ENCODE measurements around the gene YBX1. TPM values are rescaled to one million over a fixed set of nuclear protein-coding genes. Genes with fewer than 3 reads are reported as not detected.
"Not testable (repeated sequence)": the region's sequence is repeated elsewhere in the genome, so short reads cannot be mapped to it uniquely, and the experiment has no call there.

Gene YBX1
- total RNA-seq, 4 donors from 2014 or later, result 236 to 470 (median 287) TPM

- no peak for DNase-seq
- peak overlapping the region; percentile 92 to 98 (median 98) for H3K4me3 ChIP-seq
- H3K36me3 ChIP-seq, result peaks cover 0 to 1% (median 0%) of the 10 kb centered on the region in 3 donors
- no peaks in the 10 kb centered on the region for H3K27me3 ChIP-seq
- H3K27ac ChIP-seq, result peak overlapping the region; percentile 98 to 100 (median 99)
- TF ChIP-seq CTCF (IDR thresholded peaks at IDR 0.05) (peak in 1 of 6 experiments; percentile 3), POLR2A (IDR thresholded peaks at IDR 0.05) (no peak)
- peaks cover 0 to 37% (median 15%) of the 10 kb centered on the region in 4 donors for H3K4me1 ChIP-seq
- H3K9me3 ChIP-seq, result no peaks in the 10 kb centered on the region
These were observed 1.1 kb upstream of the YBX1 start for GRCh38 chr1:42680921-42681683.

GRCh38 chr1:42682484-42682738, 193 bp downstream of the YBX1 start:
- peak overlapping the region; percentile 92 to 98 (median 98) for H3K4me3 ChIP-seq
- H3K27me3 ChIP-seq, H3K36me3 ChIP-seq, H3K9me3 ChIP-seq: not testable (repeated sequence)
- peak overlapping the region; percentile 98 to 100 (median 99) for H3K27ac ChIP-seq
- H3K4me1 ChIP-seq, result peaks cover 0 to 50% (median 15%) of the 10 kb centered on the region in 4 donors
- DNase-seq, result peak in 1 of 3 donors; percentile 65

GRCh38 chr1:42682739-42683531, 717 bp downstream of the YBX1 start:
- peak; percentile 73 to 89 (median 88) for DNase-seq
- Histone ChIP-seq H3K4me1 (peaks cover 0 to 55% (median 17%) of the 10 kb centered on the region in 4 donors), H3K9me3 (no peaks in the 10 kb centered on the region), H3K4me3 (peak overlapping the region; percentile 92 to 98 (median 98)), H3K27me3 (no peaks in the 10 kb centered on the region), H3K27ac (peak overlapping the region; percentile 98 to 100 (median 99)), H3K36me3 (no peaks in the 10 kb centered on the region)
- no peak for TF ChIP-seq CTCF (IDR thresholded peaks at IDR 0.05)
- peak; percentile 37 to 47 for TF ChIP-seq POLR2A (IDR thresholded peaks at IDR 0.05)

- H3K4me3 ChIP-seq, result peak overlapping the region in 3 of 4 donors; percentile 97 to 98 (median 98)
- H3K9me3 ChIP-seq, result no peaks in the 10 kb centered on the region
- no peaks in the 10 kb centered on the region for H3K27me3 ChIP-seq
- H3K36me3 ChIP-seq, result no peaks in the 10 kb centered on the region
- peak overlapping the region in 2 of 4 donors; percentile 98 to 99 for H3K27ac ChIP-seq
- no peak for DNase-seq
- no peak for TF ChIP-seq POLR2A (IDR thresholded peaks at IDR 0.05)
- no peak for TF ChIP-seq CTCF (IDR thresholded peaks at IDR 0.05)
- peaks cover 0 to 66% (median 19%) of the 10 kb centered on the region in 4 donors for H3K4me1 ChIP-seq
These were observed 1.9 kb downstream of the YBX1 start for GRCh38 chr1:42684139-42684538.

- no peaks in the 10 kb centered on the region for H3K36me3 ChIP-seq
- H3K4me1 ChIP-seq, result peaks cover 0 to 75% (median 27%) of the 10 kb centered on the region in 4 donors
- no peaks in the 10 kb centered on the region for H3K9me3 ChIP-seq
- TF ChIP-seq POLR2A (IDR thresholded peaks at IDR 0.05) (no peak), CTCF (IDR thresholded peaks at IDR 0.05) (no peak)
- no peak overlapping the region for H3K4me3 ChIP-seq
- H3K27ac ChIP-seq, result no peak overlapping the region
- H3K27me3 ChIP-seq, result no peaks in the 10 kb centered on the region
- DNase-seq, result no peak
These were observed 4.2 kb downstream of the YBX1 start for GRCh38 chr1:42686418-42686817.

- H3K27me3 ChIP-seq, result no peaks in the 10 kb centered on the region
- H3K27ac ChIP-seq, result peak overlapping the region in 2 of 4 donors; percentile 7 to 33
- no peaks in the 10 kb centered on the region for H3K9me3 ChIP-seq
- no peak overlapping the region for H3K4me3 ChIP-seq
- H3K4me1 ChIP-seq, result peaks cover 0 to 84% (median 20%) of the 10 kb centered on the region in 4 donors
- peaks cover 0 to 2% (median 0%) of the 10 kb centered on the region in 3 donors for H3K36me3 ChIP-seq
- peak in 2 of 3 donors; percentile 54 to 58 for DNase-seq
- no peak for TF ChIP-seq CTCF (IDR thresholded peaks at IDR 0.05)
These were observed 7.7 kb downstream of the YBX1 start for GRCh38 chr1:42689912-42690311.

All from Peyer's patch (tissue), 4 donors.